Endothelial cell (in vitro differentiated cells): ENCODE measurements around the gene KLK15. TPM values are rescaled to one million over a fixed set of nuclear protein-coding genes. Genes with fewer than 3 reads are reported as not detected.

ENCODE experiments used
- DNase-seq: peaks from one replicate; pipeline ENCODE4 v3.0.0; 2021; ENCODE audit warnings: low spot score
- H3K27ac Mint-ChIP-seq: one replicate; pipeline ENCODE4 v1.8.0; 2021; ENCODE audit warnings: mixed read lengths, inconsistent platforms; ENCODE audit not compliant: unreplicated experiment
- H3K27me3 Mint-ChIP-seq: one replicate; pipeline ENCODE4 v1.8.0; 2021; ENCODE audit warnings: mild to moderate bottlenecking, moderate library complexity, mixed read lengths, inconsistent platforms; ENCODE audit not compliant: unreplicated experiment
- H3K36me3 Mint-ChIP-seq: one replicate; pipeline ENCODE4 v1.8.0; 2021; ENCODE audit warnings: mild to moderate bottlenecking, low read depth, mixed read lengths, inconsistent platforms; ENCODE audit not compliant: unreplicated experiment
- H3K4me1 Mint-ChIP-seq: one replicate; pipeline ENCODE4 v1.8.0; 2021; ENCODE audit warnings: mild to moderate bottlenecking, mixed read lengths, inconsistent platforms; ENCODE audit not compliant: unreplicated experiment
- H3K4me3 Mint-ChIP-seq: one replicate; pipeline ENCODE4 v1.8.0; 2021; ENCODE audit warnings: mild to moderate bottlenecking, mixed read lengths, inconsistent platforms; ENCODE audit not compliant: unreplicated experiment
- H3K9me3 Mint-ChIP-seq: one replicate; pipeline ENCODE4 v1.8.0; 2021; ENCODE audit warnings: mixed read lengths, inconsistent platforms; ENCODE audit not compliant: unreplicated experiment
- CTCF ChIP-seq: fragments of 200-600 bp; sonication (generic); IDR thresholded peaks from one replicate; pipeline ENCODE4 v1.5.0; 2021; ENCODE audit warnings: antibody characterized with exemption; ENCODE audit not compliant: unreplicated experiment
- total RNA-seq: library from RNA; stranded (reverse); fragmentation: NEBNext Ultra II Directional; extraction: Animal tissue kit (Norgen Biotek cat#: 25700); gene quantifications from one replicate; pipeline ENCODE4 v1.2.1, GENCODE V29; 2021; ENCODE audit not compliant: unreplicated experiment

Gene KLK15
- total RNA-seq, 1 donor from 2014 or later: not detected

- Mint-ChIP-seq H3K9me3 (peaks cover 6% of the 10 kb centered on the region), H3K27me3 (peaks cover 9% of the 10 kb centered on the region), H3K36me3 (no peaks in the 10 kb centered on the region), H3K4me1 (no peaks in the 10 kb centered on the region), H3K27ac (no peak overlapping the region), H3K4me3 (no peak overlapping the region)
- TF ChIP-seq CTCF: no peak
- no peak for DNase-seq
Measured at GRCh38 chr19:50827476-50827875, 5.9 kb downstream of the KLK15 start.

GRCh38 chr19:50826492-50827240 lies 6.7 kb downstream of the KLK15 start:
- Mint-ChIP-seq H3K36me3 (no peaks in the 10 kb centered on the region), H3K9me3 (peaks cover 6% of the 10 kb centered on the region), H3K27ac (no peak overlapping the region), H3K4me3 (no peak overlapping the region), H3K27me3 (peaks cover 14% of the 10 kb centered on the region), H3K4me1 (no peaks in the 10 kb centered on the region)
- no peak for TF ChIP-seq CTCF
- no peak for DNase-seq

GRCh38 chr19:50823389-50824042 lies 9.9 kb downstream of the KLK15 start, which contains the start of gene KLK1:
KLK1 (minus strand) TSS chr19:50823787; CDS start chr19:50823748, 39 bp downstream.
- no peak for DNase-seq
- no peak for TF ChIP-seq CTCF
- Mint-ChIP-seq H3K36me3 (peaks cover 4% of the 10 kb centered on the region), H3K27ac (no peak within 1 kb of the TSS), H3K4me3 (no peak within 1 kb of the TSS), H3K27me3 (peaks cover 24% of the 10 kb centered on the region), H3K9me3 (peaks cover 6% of the 10 kb centered on the region), H3K4me1 (peaks cover 11% of the 10 kb centered on the region)

GRCh38 chr19:50822661-50823208 lies 10.6 kb downstream of the KLK15 start:
- Mint-ChIP-seq H3K27me3 (peaks cover 24% of the 10 kb centered on the region), H3K4me3 (no peak overlapping the region), H3K36me3 (peaks cover 4% of the 10 kb centered on the region), H3K9me3 (peaks cover 6% of the 10 kb centered on the region), H3K4me1 (peaks cover 11% of the 10 kb centered on the region), H3K27ac (no peak overlapping the region)
- TF ChIP-seq CTCF: no peak
- no peak for DNase-seq

- peaks cover 4% of the 10 kb centered on the region for H3K36me3 Mint-ChIP-seq
- no peak overlapping the region for H3K27ac Mint-ChIP-seq
- H3K4me3 Mint-ChIP-seq: no peak overlapping the region
- H3K9me3 Mint-ChIP-seq: peaks cover 6% of the 10 kb centered on the region
- peaks cover 23% of the 10 kb centered on the region for H3K27me3 Mint-ChIP-seq
- no peak for DNase-seq
- peaks cover 11% of the 10 kb centered on the region for H3K4me1 Mint-ChIP-seq
- TF ChIP-seq CTCF: no peak
Measured at GRCh38 chr19:50821622-50822021, 11.8 kb downstream of the KLK15 start.
